K562 (cell line): ENCODE measurements around the gene COX7B.

Experiments
- CEBPZ ChIP-seq: fragments of 150-350 bp; IDR thresholded peaks from 2 replicates; pipeline ENCODE4 v1.6.1; 2014; ENCODE audit warnings: low read depth, mild to moderate bottlenecking, low read length, borderline replicate concordance
- E2F3 ChIP-seq: fragments of 250-450 bp; sonication (Bioruptor Pico); IDR thresholded peaks from 2 replicates; pipeline ENCODE4 v1.4.0; 2020; ENCODE audit warnings: mild to moderate bottlenecking
- IRF1 ChIP-seq: sonication (generic); formaldehyde crosslinking; IDR thresholded peaks from 2 replicates; pipeline ENCODE4 v1.8.0; 2022; ENCODE audit warnings: missing genetic modification reagents, mild to moderate bottlenecking, borderline replicate concordance
- MLLT1 ChIP-seq, 2 experiments: fragments of 450-650 bp; IDR thresholded peaks; 2 replicates each; pipeline ENCODE4 v1.6.1; 2016
- NELFE ChIP-seq: IDR thresholded peaks from 2 replicates; pipeline ENCODE4 v1.6.1; 2011; ENCODE audit warnings: mild to moderate bottlenecking; ENCODE audit not compliant: insufficient read depth, insufficient read length
- PATZ1 ChIP-seq: fragments of 250-450 bp; sonication (Bioruptor Pico); IDR thresholded peaks from 2 replicates; pipeline ENCODE4 v1.5.0; 2020; ENCODE audit warnings: mild to moderate bottlenecking, borderline replicate concordance
- POLR2AphosphoS5 ChIP-seq: IDR thresholded peaks from 2 replicates; pipeline ENCODE4 v1.6.1; 2011; ENCODE audit warnings: mild to moderate bottlenecking, low read depth, low read length, moderate library complexity; ENCODE audit not compliant: control insufficient read depth, insufficient read depth
- RFX5 ChIP-seq: IDR thresholded peaks from 2 replicates; pipeline ENCODE4 v1.6.1; 2011; ENCODE audit warnings: low read depth, mild to moderate bottlenecking, improper control_type of control experiment, low read length
- SIN3B ChIP-seq: fragments of 450-650 bp; IDR thresholded peaks from 2 replicates; pipeline ENCODE4 v1.6.1; 2017; ENCODE audit warnings: low read depth, mild to moderate bottlenecking, moderate library complexity
- TOE1 ChIP-seq, 2 experiments: fragments of 450-650 bp in 1 of 2; sonication (generic) in 1 of 2; formaldehyde crosslinking in 1 of 2; IDR thresholded peaks; 2 replicates each; pipeline versions ENCODE4 v1.7.1 to v1.8.0; 2016 to 2022; ENCODE audit warnings: borderline replicate concordance in 2 of 2, mild to moderate bottlenecking in 2 of 2, antibody characterized with exemption in 1 of 2, inconsistent platforms in 1 of 2, low read depth in 1 of 2, missing genetic modification reagents in 1 of 2, moderate library complexity in 1 of 2
- USF2 ChIP-seq: sonication (generic); formaldehyde crosslinking; IDR thresholded peaks from 2 replicates; pipeline ENCODE4 v1.5.0; 2020; ENCODE audit warnings: missing genetic modification reagents
- ZNF445 ChIP-seq: fragments of 250-450 bp; sonication (Bioruptor Pico); IDR thresholded peaks from 2 replicates; pipeline ENCODE4 v1.4.0; 2020; ENCODE audit warnings: low read depth, mild to moderate bottlenecking, moderate library complexity

GRCh38 chrX:77945910-77946545 lies 46.8 kb downstream of the COX7B start:
- TF ChIP-seq POLR2AphosphoS5 (no peak), SIN3B (no peak), IRF1 (CRISPR knock-in tag) (no peak), USF2 (CRISPR knock-in tag) (no peak), RFX5 (no peak), ZNF445 (no peak), CEBPZ (no peak), E2F3 (CRISPR knock-in tag) (no peak), MLLT1 (IDR thresholded peaks at IDR 0.05) (no peak), TOE1 (IDR thresholded peaks at IDR 0.05; ENCODE audit: borderline replicate concordance) (no peak), TOE1 (CRISPR knock-in tag; IDR thresholded peaks at IDR 0.05; ENCODE audit: borderline replicate concordance, low read depth) (no peak), NELFE (no peak), PATZ1 (CRISPR knock-in tag) (no peak)
